Measurements from ENCODE around the gene LRP8.

LRP8 gene

DNA sequence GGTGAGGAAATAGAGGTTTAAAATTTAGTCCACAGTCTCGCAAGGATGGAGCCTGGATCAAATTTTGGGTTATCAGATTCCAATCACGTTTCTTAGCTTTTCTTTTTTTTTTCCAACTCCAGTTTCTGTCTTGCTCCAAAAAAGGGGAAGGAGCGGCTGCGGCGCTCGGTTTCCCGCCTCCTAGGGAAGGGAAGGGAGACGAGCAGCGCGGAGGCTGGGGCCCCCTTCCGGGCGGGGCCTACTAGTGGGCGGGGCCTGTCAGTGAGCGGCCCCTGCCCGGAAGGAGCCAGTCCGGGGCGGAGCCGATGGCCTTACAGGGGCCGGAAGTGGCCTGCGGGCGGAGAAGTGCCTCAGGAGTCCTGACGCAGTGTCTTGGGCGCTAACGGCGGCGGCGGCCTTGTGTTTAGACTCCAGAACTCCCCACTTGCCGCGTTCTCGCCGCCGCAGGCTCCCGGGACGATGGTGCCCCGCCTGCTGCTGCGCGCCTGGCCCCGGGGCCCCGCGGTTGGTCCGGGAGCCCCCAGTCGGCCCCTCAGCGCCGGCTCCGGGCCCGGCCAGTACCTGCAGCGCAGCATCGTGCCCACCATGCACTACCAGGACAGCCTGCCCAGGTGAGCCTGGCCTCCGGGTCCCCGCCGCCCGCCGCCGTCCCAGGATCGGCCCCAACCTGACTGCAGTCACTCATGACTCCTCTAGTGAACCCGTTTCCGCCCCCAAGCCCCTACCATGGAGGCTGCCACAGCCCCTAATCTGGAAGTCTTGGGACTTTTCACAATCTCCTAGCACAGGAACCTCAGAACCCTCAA, 131.2 kb downstream of the LRP8 start, which contains the start of gene CPT2:
Gene CPT2 (plus strand): TSS at position 340 of the 806 bp plus-strand sequence. CDS start 120 bp downstream, at position 460.
- TF ChIP-seq, protein P1, sequence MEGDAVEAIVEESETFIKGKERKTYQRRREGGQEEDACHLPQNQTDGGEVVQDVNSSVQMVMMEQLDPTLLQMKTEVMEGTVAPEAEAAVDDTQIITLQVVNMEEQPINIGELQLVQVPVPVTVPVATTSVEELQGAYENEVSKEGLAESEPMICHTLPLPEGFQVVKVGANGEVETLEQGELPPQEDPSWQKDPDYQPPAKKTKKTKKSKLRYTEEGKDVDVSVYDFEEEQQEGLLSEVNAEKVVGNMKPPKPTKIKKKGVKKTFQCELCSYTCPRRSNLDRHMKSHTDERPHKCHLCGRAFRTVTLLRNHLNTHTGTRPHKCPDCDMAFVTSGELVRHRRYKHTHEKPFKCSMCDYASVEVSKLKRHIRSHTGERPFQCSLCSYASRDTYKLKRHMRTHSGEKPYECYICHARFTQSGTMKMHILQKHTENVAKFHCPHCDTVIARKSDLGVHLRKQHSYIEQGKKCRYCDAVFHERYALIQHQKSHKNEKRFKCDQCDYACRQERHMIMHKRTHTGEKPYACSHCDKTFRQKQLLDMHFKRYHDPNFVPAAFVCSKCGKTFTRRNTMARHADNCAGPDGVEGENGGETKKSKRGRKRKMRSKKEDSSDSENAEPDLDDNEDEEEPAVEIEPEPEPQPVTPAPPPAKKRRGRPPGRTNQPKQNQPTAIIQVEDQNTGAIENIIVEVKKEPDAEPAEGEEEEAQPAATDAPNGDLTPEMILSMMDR (IDR thresholded peaks at IDR 0.05; ENCODE audit: insufficient read depth, low read length, poor library complexity, severe bottlenecking), result no peak
- H3K27me3 ChIP-seq (replicated peaks; ENCODE audit: control insufficient read depth, insufficient read depth, low read length), result no peaks in the 10 kb centered on the region

DNA sequence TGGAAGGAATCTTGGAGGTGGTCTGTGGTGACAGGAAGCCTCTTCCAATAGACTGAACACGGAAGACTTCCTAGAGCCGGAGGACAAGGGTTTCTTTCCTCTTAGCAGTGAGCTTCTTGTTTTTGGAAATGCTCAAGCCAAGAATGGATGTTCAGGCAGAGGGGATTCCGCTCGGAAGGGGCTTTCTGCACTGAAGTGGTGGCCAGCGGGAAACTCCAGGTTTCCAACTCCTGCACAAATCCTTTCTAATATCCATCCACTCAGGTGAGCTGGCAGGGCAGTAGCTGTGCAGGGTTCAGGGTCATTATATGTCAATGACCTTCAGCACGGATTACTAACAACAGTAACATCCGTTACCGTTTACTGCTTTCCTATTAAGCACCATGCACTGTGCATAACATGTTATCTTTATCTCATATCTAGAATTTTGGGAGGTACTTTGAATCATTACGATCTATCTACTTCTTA, 131.8 kb downstream of the LRP8 start:
- no peak for DNase-seq (ENCODE audit: extremely low read depth, insufficient read length)
- Histone ChIP-seq H3K4me3 (replicated peaks; ENCODE audit: low read depth, low read length) (peak overlapping the region; percentile 86), H3K27me3 (replicated peaks; ENCODE audit: control insufficient read depth, insufficient read depth, low read length) (no peaks in the 10 kb centered on the region), H3K36me3 (ENCODE audit: control insufficient read depth, insufficient read depth, low read length) (no peaks in the 10 kb centered on the region)
- TF ChIP-seq, protein P1 (IDR thresholded peaks at IDR 0.05; ENCODE audit: insufficient read depth, low read length, poor library complexity, severe bottlenecking), result no peak

More for the DNA sequence above, 131.2 kb downstream of the LRP8 start, which contains the start of gene CPT2:
- peak; percentile 91 for DNase-seq (ENCODE audit: extremely low read depth, insufficient read length)
- Histone ChIP-seq H3K36me3 (ENCODE audit: control insufficient read depth, insufficient read depth, low read length) (no peaks in the 10 kb centered on the region), H3K4me3 (replicated peaks; ENCODE audit: low read depth, low read length) (peak within 1 kb of the TSS; percentile 86)

DNA sequence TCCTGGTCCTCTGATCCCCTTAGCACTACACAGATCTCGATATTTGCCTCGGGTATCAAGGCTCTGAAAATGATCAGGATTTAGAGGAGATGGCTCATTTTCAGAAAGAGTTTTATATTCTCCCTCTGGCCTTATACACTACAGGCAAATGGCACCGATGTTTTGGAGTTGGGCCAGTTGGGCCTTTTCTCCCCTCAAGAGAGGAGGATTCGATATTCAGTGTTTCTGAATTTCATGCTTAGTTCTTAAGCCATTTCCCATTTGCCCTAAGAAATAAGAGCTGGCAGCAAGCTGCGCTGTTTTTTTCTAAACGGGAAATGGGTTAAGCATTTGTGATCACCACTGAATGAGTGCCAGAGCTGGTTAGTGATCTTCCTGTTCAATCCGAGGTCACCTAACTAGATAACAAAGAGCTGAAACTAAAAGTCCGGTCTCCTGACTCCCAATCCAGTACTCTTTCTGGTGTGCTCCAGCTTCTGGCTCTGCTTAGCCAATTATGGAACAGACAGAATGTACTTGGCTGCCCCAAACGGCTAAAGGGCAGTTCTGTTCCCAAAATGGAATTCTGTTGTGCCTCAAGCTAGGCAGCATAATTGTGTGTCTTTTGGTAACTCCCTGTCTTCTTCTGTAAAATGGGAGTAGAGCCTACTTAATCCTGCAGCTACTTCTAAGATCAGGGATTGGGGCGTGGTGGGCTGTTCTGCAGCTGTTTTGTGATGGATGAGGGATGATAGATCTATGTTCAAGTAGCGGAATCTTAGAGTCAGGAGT, 132.4 kb downstream of the LRP8 start:
- no peak for DNase-seq (ENCODE audit: extremely low read depth, insufficient read length)
- Histone ChIP-seq H3K36me3 (ENCODE audit: control insufficient read depth, insufficient read depth, low read length) (no peaks in the 10 kb centered on the region), H3K27me3 (replicated peaks; ENCODE audit: control insufficient read depth, insufficient read depth, low read length) (no peaks in the 10 kb centered on the region), H3K4me3 (replicated peaks; ENCODE audit: low read depth, low read length) (no peak overlapping the region)
- TF ChIP-seq, protein P1 (IDR thresholded peaks at IDR 0.05; ENCODE audit: insufficient read depth, low read length, poor library complexity, severe bottlenecking), result no peak
